ENCODE results near the gene IFNA4.

Gene IFNA4

GRCh38 chr9:21153336-21154017 lies 33.9 kb downstream of the IFNA4 start:
- Histone ChIP-seq H3K18ac (ENCODE audit: low read length) (no peak overlapping the region), H3K4me1 (ENCODE audit: control insufficient read depth in 1 of 2, insufficient read depth in 2 of 2, low read length in 2 of 2) (peaks cover 0 to 2% of the 10 kb centered on the region in 2 experiments), H3K4me3 (ENCODE audit: low read depth, low read length) (no peak overlapping the region), H3K27me3 (ENCODE audit: insufficient read depth, low read length) (no peaks in the 10 kb centered on the region), H4K12ac (ENCODE audit: low read depth, low read length) (no peak overlapping the region), H3K36me3 (ENCODE audit: control insufficient read depth in 1 of 2, insufficient read depth in 2 of 2, low read length in 2 of 2) (no peaks in the 10 kb centered on the region), H3K27ac (ENCODE audit: low read depth, low read length) (no peak overlapping the region), H4K91ac (ENCODE audit: low read depth, low read length) (no peak overlapping the region), H3K9me3 (ENCODE audit: insufficient read depth, low read depth, low read length) (peaks cover 3% of the 10 kb centered on the region), H3K4me2 (ENCODE audit: low read length) (peak overlapping the region; percentile 47), H4K8ac (ENCODE audit: low read depth, low read length) (no peak overlapping the region), H2BK5ac (ENCODE audit: low read depth, low read length, poor library complexity) (no peak overlapping the region), H2AK5ac (ENCODE audit: low read length) (no peak overlapping the region), H3K4ac (ENCODE audit: low read depth, low read length) (no peak overlapping the region), H3K23ac (ENCODE audit: low read length) (no peak overlapping the region), H2BK12ac (ENCODE audit: low read length) (no peak overlapping the region), H3K9ac (ENCODE audit: low read length) (no peak overlapping the region), H3K79me1 (ENCODE audit: low read length) (no peaks in the 10 kb centered on the region), H3K79me2 (ENCODE audit: control insufficient read depth, insufficient read depth, low read length, poor library complexity) (no peaks in the 10 kb centered on the region), H2AFZ (ENCODE audit: insufficient read depth, low read length, poor library complexity) (no peak overlapping the region), H2BK120ac (ENCODE audit: insufficient read depth, low read length, poor library complexity) (no peak overlapping the region), H3K14ac (ENCODE audit: low read length) (no peak overlapping the region)
- no peak for DNase-seq
- WGBS (ENCODE audit: extremely low coverage, insufficient coverage, insufficient read length): no CpG with 5 or more reads among the region's 3 CpGs

GRCh38 chr9:21144603-21145002 lies 42.8 kb downstream of the IFNA4 start:
- Histone ChIP-seq H3K4me1 (ENCODE audit: control insufficient read depth in 1 of 2, insufficient read depth in 2 of 2, low read length in 2 of 2) (no peaks in the 10 kb centered on the region), H2BK5ac (ENCODE audit: low read depth, low read length, poor library complexity) (no peak overlapping the region), H3K4me3 (ENCODE audit: low read depth, low read length) (no peak overlapping the region), H3K27ac (ENCODE audit: low read depth, low read length) (no peak overlapping the region), H3K9me3 (ENCODE audit: insufficient read depth, low read depth, low read length) (peaks cover 3% of the 10 kb centered on the region), H2BK12ac (ENCODE audit: low read length) (no peak overlapping the region), H3K18ac (ENCODE audit: low read length) (no peak overlapping the region), H3K14ac (ENCODE audit: low read length) (no peak overlapping the region), H3K79me2 (ENCODE audit: control insufficient read depth, insufficient read depth, low read length, poor library complexity) (no peaks in the 10 kb centered on the region), H2AK5ac (ENCODE audit: low read length) (no peak overlapping the region), H3K27me3 (ENCODE audit: insufficient read depth, low read length) (no peaks in the 10 kb centered on the region), H4K12ac (ENCODE audit: low read depth, low read length) (no peak overlapping the region), H2BK120ac (ENCODE audit: insufficient read depth, low read length, poor library complexity) (no peak overlapping the region), H3K79me1 (ENCODE audit: low read length) (no peaks in the 10 kb centered on the region), H3K23ac (ENCODE audit: low read length) (no peak overlapping the region), H3K36me3 (ENCODE audit: control insufficient read depth in 1 of 2, insufficient read depth in 2 of 2, low read length in 2 of 2) (no peaks in the 10 kb centered on the region), H2AFZ (ENCODE audit: insufficient read depth, low read length, poor library complexity) (no peak overlapping the region), H3K4me2 (ENCODE audit: low read length) (no peak overlapping the region), H3K4ac (ENCODE audit: low read depth, low read length) (no peak overlapping the region), H4K91ac (ENCODE audit: low read depth, low read length) (no peak overlapping the region), H3K9ac (ENCODE audit: low read length) (no peak overlapping the region), H4K8ac (ENCODE audit: low read depth, low read length) (no peak overlapping the region)
- no peak for DNase-seq
- no CpG with 5 or more reads among the region's 1 CpG for WGBS (ENCODE audit: extremely low coverage, insufficient coverage, insufficient read length)

GRCh38 chr9:21141427-21141882 lies 45.9 kb downstream of the IFNA4 start, which contains the start of gene IFNW1:
Gene IFNW1, minus strand, starts transcription at chr9:21141832. Its CDS starts 262 bp downstream, at chr9:21141570.
- no peak for DNase-seq
- Histone ChIP-seq H3K4me3 (ENCODE audit: low read depth, low read length) (no peak within 1 kb of the TSS), H3K14ac (ENCODE audit: low read length) (no peak within 1 kb of the TSS), H2BK5ac (ENCODE audit: low read depth, low read length, poor library complexity) (no peak within 1 kb of the TSS), H3K18ac (ENCODE audit: low read length) (no peak within 1 kb of the TSS), H3K27ac (ENCODE audit: low read depth, low read length) (no peak within 1 kb of the TSS), H3K4me2 (ENCODE audit: low read length) (no peak within 1 kb of the TSS), H3K27me3 (ENCODE audit: insufficient read depth, low read length) (no peaks in the 10 kb centered on the region), H4K8ac (ENCODE audit: low read depth, low read length) (no peak within 1 kb of the TSS), H3K36me3 (ENCODE audit: control insufficient read depth in 1 of 2, insufficient read depth in 2 of 2, low read length in 2 of 2) (no peaks in the 10 kb centered on the region), H4K91ac (ENCODE audit: low read depth, low read length) (no peak within 1 kb of the TSS), H3K4ac (ENCODE audit: low read depth, low read length) (no peak within 1 kb of the TSS), H3K23ac (ENCODE audit: low read length) (no peak within 1 kb of the TSS), H3K79me1 (ENCODE audit: low read length) (no peaks in the 10 kb centered on the region), H3K9ac (ENCODE audit: low read length) (no peak within 1 kb of the TSS), H2AFZ (ENCODE audit: insufficient read depth, low read length, poor library complexity) (no peak within 1 kb of the TSS), H4K12ac (ENCODE audit: low read depth, low read length) (no peak within 1 kb of the TSS), H2BK120ac (ENCODE audit: insufficient read depth, low read length, poor library complexity) (no peak within 1 kb of the TSS), H2AK5ac (ENCODE audit: low read length) (no peak within 1 kb of the TSS), H3K79me2 (ENCODE audit: control insufficient read depth, insufficient read depth, low read length, poor library complexity) (no peaks in the 10 kb centered on the region), H3K4me1 (ENCODE audit: control insufficient read depth in 1 of 2, insufficient read depth in 2 of 2, low read length in 2 of 2) (no peaks in the 10 kb centered on the region), H3K9me3 (ENCODE audit: insufficient read depth, low read depth, low read length) (no peaks in the 10 kb centered on the region), H2BK12ac (ENCODE audit: low read length) (no peak within 1 kb of the TSS)
- WGBS (ENCODE audit: extremely low coverage, insufficient coverage, insufficient read length): no CpG with 5 or more reads among the region's 1 CpG

GRCh38 chr9:21137020-21137419 lies 50.4 kb downstream of the IFNA4 start:
- H3K27me3 ChIP-seq (ENCODE audit: insufficient read depth, low read length): no peaks in the 10 kb centered on the region
- no peak overlapping the region for H2BK120ac ChIP-seq (ENCODE audit: insufficient read depth, low read length, poor library complexity)
- H3K23ac ChIP-seq (ENCODE audit: low read length): no peak overlapping the region
- H3K9ac ChIP-seq (ENCODE audit: low read length): no peak overlapping the region
- H3K9me3 ChIP-seq (ENCODE audit: insufficient read depth, low read depth, low read length): peaks cover 2% of the 10 kb centered on the region
- H3K4ac ChIP-seq (ENCODE audit: low read depth, low read length): no peak overlapping the region
- H3K79me1 ChIP-seq (ENCODE audit: low read length): no peaks in the 10 kb centered on the region
- WGBS (ENCODE audit: extremely low coverage, insufficient coverage, insufficient read length): no CpG with 5 or more reads among the region's 1 CpG
- no peak overlapping the region for H2AK5ac ChIP-seq (ENCODE audit: low read length)
- H4K12ac ChIP-seq (ENCODE audit: low read depth, low read length): no peak overlapping the region
- H3K4me1 ChIP-seq (ENCODE audit: control insufficient read depth in 1 of 2, insufficient read depth in 2 of 2, low read length in 2 of 2): no peaks in the 10 kb centered on the region
- H3K4me2 ChIP-seq (ENCODE audit: low read length): no peak overlapping the region
- H3K79me2 ChIP-seq (ENCODE audit: control insufficient read depth, insufficient read depth, low read length, poor library complexity): no peaks in the 10 kb centered on the region
- H2BK12ac ChIP-seq (ENCODE audit: low read length): no peak overlapping the region
- no peak overlapping the region for H4K8ac ChIP-seq (ENCODE audit: low read depth, low read length)
- no peak overlapping the region for H3K4me3 ChIP-seq (ENCODE audit: low read depth, low read length)
- no peak overlapping the region for H3K27ac ChIP-seq (ENCODE audit: low read depth, low read length)
- H3K14ac ChIP-seq (ENCODE audit: low read length): no peak overlapping the region
- no peak overlapping the region for H2BK5ac ChIP-seq (ENCODE audit: low read depth, low read length, poor library complexity)
- H2AFZ ChIP-seq (ENCODE audit: insufficient read depth, low read length, poor library complexity): no peak overlapping the region
- H3K36me3 ChIP-seq (ENCODE audit: control insufficient read depth in 1 of 2, insufficient read depth in 2 of 2, low read length in 2 of 2): no peaks in the 10 kb centered on the region
- DNase-seq: no peak
- H3K18ac ChIP-seq (ENCODE audit: low read length): no peak overlapping the region
- H4K91ac ChIP-seq (ENCODE audit: low read depth, low read length): no peak overlapping the region
